ENCODE data around the gene HDLBP. TPM values are rescaled to one million over a fixed set of nuclear protein-coding genes. Genes with fewer than 3 reads are reported as not detected.
A peak's percentile ranks its signal among the peaks of the same experiment; 100 is the strongest.

HDLBP gene
- total RNA-seq, 2 experiments from 2014 or later = 170 to 176 TPM

GRCh38 chr2:241340631-241341163 lies 25.2 kb upstream of the HDLBP start:
- H3K4me3 ChIP-seq (ENCODE audit: low read depth, low read length, poor library complexity, severe bottlenecking) = no peak overlapping the region
- CTCF ChIA-PET (ENCODE audit: unreplicated experiment) = no interaction called here
- TF ChIP-seq EZH2phosphoT487 (IDR thresholded peaks at IDR 0.05; ENCODE audit: borderline replicate concordance, low read depth, low read length) (no peak), CTCF (conservative IDR thresholded peaks at IDR 0.05; ENCODE audit: low read length) (no peak)
- H3K9me3 ChIP-seq (ENCODE audit: low read length) = no peaks in the 10 kb centered on the region
- peak overlapping the region; percentile 22 for H3K27ac ChIP-seq (ENCODE audit: low read depth, low read length, poor library complexity, severe bottlenecking)
- peaks cover 41% of the 10 kb centered on the region for H3K4me1 ChIP-seq (ENCODE audit: insufficient read depth, low read length, poor library complexity, severe bottlenecking)
- DNase-seq (ENCODE audit: low spot score) = peak; percentile 75
- peaks cover 85% of the 10 kb centered on the region for H3K36me3 ChIP-seq (ENCODE audit: insufficient read depth, low read length)
- H4K20me1 ChIP-seq (ENCODE audit: insufficient read depth, low read length) = peaks cover 30% of the 10 kb centered on the region; the same call in 1 of the 2 replicates
- intact Hi-C loops (cut with micrococcal nuclease; ENCODE audit: unreplicated experiment) = no loop called here
- POLR2A ChIA-PET = interaction anchor here (0.9 to 1.0 kb wide), 2 partner anchors 13 to 92 kb away, joined by 3 read pairs; no protein-coding TSS in a partner anchor
- no peak overlapping the region for H2AFZ ChIP-seq (ENCODE audit: low read length)
- H3K4me2 ChIP-seq (ENCODE audit: low read length) = 0 out of 2 replicates have a peak overlapping the region, but pooled peaks have one; percentile 0
- H3K79me2 ChIP-seq (ENCODE audit: insufficient read depth, low read depth, low read length) = peaks cover 9% of the 10 kb centered on the region; the same call in 1 of the 2 replicates
- no peaks in the 10 kb centered on the region for H3K9me2 ChIP-seq (ENCODE audit: insufficient read depth, low read length)
- no TSS peak for BruUV-seq (replicated peaks)

GRCh38 chr2:241339839-241340630 lies 24.6 kb upstream of the HDLBP start:
- CTCF ChIA-PET (ENCODE audit: unreplicated experiment) = no interaction called here
- peaks cover 48% of the 10 kb centered on the region for H3K4me1 ChIP-seq (ENCODE audit: insufficient read depth, low read length, poor library complexity, severe bottlenecking)
- no peak for DNase-seq (ENCODE audit: low spot score)
- H3K27ac ChIP-seq (ENCODE audit: low read depth, low read length, poor library complexity, severe bottlenecking) = peak overlapping the region; percentile 22
- H2AFZ ChIP-seq (ENCODE audit: low read length) = no peak overlapping the region
- H3K4me3 ChIP-seq (ENCODE audit: low read depth, low read length, poor library complexity, severe bottlenecking) = no peak overlapping the region
- H3K9me2 ChIP-seq (ENCODE audit: insufficient read depth, low read length) = no peaks in the 10 kb centered on the region
- no TSS peak for BruUV-seq (replicated peaks)
- H4K20me1 ChIP-seq (ENCODE audit: insufficient read depth, low read length) = peaks cover 37% of the 10 kb centered on the region; the same call in 1 of the 2 replicates
- no peaks in the 10 kb centered on the region for H3K9me3 ChIP-seq (ENCODE audit: low read length)
- POLR2A ChIA-PET = interaction anchor here (1.0 kb wide), 1 partner anchor 12 kb away, joined by 3 read pairs; no protein-coding TSS in a partner anchor
- H3K79me2 ChIP-seq (ENCODE audit: insufficient read depth, low read depth, low read length) = peaks cover 9% of the 10 kb centered on the region; the same call in 1 of the 2 replicates
- H3K4me2 ChIP-seq (ENCODE audit: low read length) = no peak overlapping the region
- peaks cover 85% of the 10 kb centered on the region for H3K36me3 ChIP-seq (ENCODE audit: insufficient read depth, low read length)
- intact Hi-C loops (cut with micrococcal nuclease; ENCODE audit: unreplicated experiment) = no loop called here
- TF ChIP-seq EZH2phosphoT487 (IDR thresholded peaks at IDR 0.05; ENCODE audit: borderline replicate concordance, low read depth, low read length) (no peak), CTCF (conservative IDR thresholded peaks at IDR 0.05; ENCODE audit: low read length) (no peak)

GRCh38 chr2:241334813-241335212 lies 19.3 kb upstream of the HDLBP start:
- Histone ChIP-seq H3K4me2 (ENCODE audit: low read length) (no peak overlapping the region), H3K27ac (ENCODE audit: low read depth, low read length, poor library complexity, severe bottlenecking) (no peak overlapping the region), H3K9me2 (ENCODE audit: insufficient read depth, low read length) (no peaks in the 10 kb centered on the region), H4K20me1 (ENCODE audit: insufficient read depth, low read length) (peaks cover 54% of the 10 kb centered on the region), H3K4me3 (ENCODE audit: low read depth, low read length, poor library complexity, severe bottlenecking) (no peak overlapping the region), H2AFZ (ENCODE audit: low read length) (no peak overlapping the region), H3K9me3 (ENCODE audit: low read length) (no peaks in the 10 kb centered on the region), H3K79me2 (ENCODE audit: insufficient read depth, low read depth, low read length) (peaks cover 9% of the 10 kb centered on the region; the same call in 1 of the 2 replicates), H3K36me3 (ENCODE audit: insufficient read depth, low read length) (peaks cover 73% of the 10 kb centered on the region), H3K4me1 (ENCODE audit: insufficient read depth, low read length, poor library complexity, severe bottlenecking) (peaks cover 35% of the 10 kb centered on the region)
- BruUV-seq (replicated peaks) = no TSS peak
- intact Hi-C loops (cut with micrococcal nuclease; ENCODE audit: unreplicated experiment) = no loop called here
- no peak for TF ChIP-seq CTCF (conservative IDR thresholded peaks at IDR 0.05; ENCODE audit: low read length)
- POLR2A ChIA-PET = no interaction called here
- no peak for DNase-seq (ENCODE audit: low spot score)
- CTCF ChIA-PET (ENCODE audit: unreplicated experiment) = no interaction called here
